AG10803 (cell line): ENCODE results near the gene HS1BP3.

ENCODE experiments used
- DNase-seq: peaks from one replicate; pipeline ENCODE4 v3.0.0; 2010; ENCODE audit warnings: low read depth
- H3K4me3 ChIP-seq: 2 replicates; pipeline ENCODE4 v1.5.1; 2011; ENCODE audit warnings: mild to moderate bottlenecking, low read length, control low read depth
- CTCF ChIP-seq: conservative IDR thresholded peaks from 2 replicates; pipeline ENCODE4 v1.5.1; 2011; ENCODE audit warnings: mild to moderate bottlenecking, low read length, control low read depth, inconsistent platforms

The HS1BP3 gene

GRCh38 chr2:20632446-20632990 lies 18.4 kb downstream of the HS1BP3 start:
- DNase-seq, result no peak
- no peak overlapping the region for H3K4me3 ChIP-seq
- no peak for TF ChIP-seq CTCF

GRCh38 chr2:20631617-20632307 lies 19.1 kb downstream of the HS1BP3 start:
- TF ChIP-seq CTCF, result no peak
- H3K4me3 ChIP-seq, result no peak overlapping the region

GRCh38 chr2:20630967-20631366 lies 19.9 kb downstream of the HS1BP3 start:
- no peak overlapping the region for H3K4me3 ChIP-seq
- no peak for TF ChIP-seq CTCF
- no peak for DNase-seq

More at GRCh38 chr2:20631617-20632307, 19.1 kb downstream of the HS1BP3 start:
- DNase-seq, result no peak

GRCh38 chr2:20629581-20630171 lies 21.2 kb downstream of the HS1BP3 start:
- DNase-seq, result no peak
- TF ChIP-seq CTCF, result no peak
- no peak overlapping the region for H3K4me3 ChIP-seq

GRCh38 chr2:20629181-20629580 lies 21.7 kb downstream of the HS1BP3 start:
- no peak overlapping the region for H3K4me3 ChIP-seq
- TF ChIP-seq CTCF, result no peak
- no peak for DNase-seq

GRCh38 chr2:20627712-20628380 lies 23.1 kb downstream of the HS1BP3 start:
- TF ChIP-seq CTCF, result no peak
- no peak for DNase-seq

More at GRCh38 chr2:20627712-20628380, 23.1 kb downstream of the HS1BP3 start:
- H3K4me3 ChIP-seq, result no peak overlapping the region
